Activated B cell treated with CpG ODN at 0.5 μM for 24 hours (primary cell): ENCODE results near the gene ZNF528. TPM values are rescaled to one million over a fixed set of nuclear protein-coding genes. Genes with fewer than 3 reads are reported as not detected.

Experiments
- ATAC-seq: fragments of 200-7000 bp; cut with Tn5 transposase; one replicate; pipeline ENCODE4 v1.10.0; 2021; ENCODE audit warnings: low read depth, mild to moderate bottlenecking, moderate library complexity
- CTCF ChIA-PET: fragments of 350-600 bp; sonication (Branson Sonifier 250); formaldehyde crosslinking; loops from one replicate; lab custom pipeline; 2021; ENCODE audit warnings: antibody characterized with exemption; lab: Charles Lee
- POLR2A ChIA-PET: fragments of 350-600 bp; sonication (Branson Sonifier 250); formaldehyde crosslinking; loops from one replicate; lab custom pipeline; 2021; ENCODE audit warnings: antibody characterized with exemption; lab: Charles Lee
- DNase-seq: peaks from one replicate; pipeline ENCODE4 v3.0.0; 2022
- H3K27ac Mint-ChIP-seq: one replicate; pipeline ENCODE4 v1.8.0; 2020; ENCODE audit warnings: mixed read lengths
- H3K27me3 Mint-ChIP-seq: one replicate; pipeline ENCODE4 v1.8.0; 2021; ENCODE audit warnings: mixed read lengths
- H3K36me3 Mint-ChIP-seq: one replicate; pipeline ENCODE4 v1.8.0; 2021; ENCODE audit warnings: low read depth, mixed read lengths
- H3K4me1 Mint-ChIP-seq: one replicate; pipeline ENCODE4 v1.8.0; 2021; ENCODE audit warnings: mixed read lengths
- H3K4me3 Mint-ChIP-seq: one replicate; pipeline ENCODE4 v1.8.0; 2020; ENCODE audit warnings: mild to moderate bottlenecking, mixed read lengths
- H3K9me3 Mint-ChIP-seq: one replicate; pipeline ENCODE4 v1.8.0; 2020; ENCODE audit warnings: mixed read lengths
- intact Hi-C: fragments of 100-400 bp; cut with micrococcal nuclease; formaldehyde crosslinking; loops from one replicate; pipeline ENCODE4 v1.15.1; 2024
- total RNA-seq: library from RNA; stranded (reverse); gene quantifications from 2 replicates; pipeline ENCODE4 v1.2.3, GENCODE V29; 2022
- TF ChIP-seq, protein P1 (sequence below): fragments of 200-600 bp; IDR thresholded peaks from one replicate; pipeline ENCODE4 v1.8.0; 2022; ENCODE audit warnings: antibody characterized with exemption, mild to moderate bottlenecking

ZNF528 gene
- total RNA-seq, 1 donor from 2014 or later, result 40.3 TPM

DNA sequence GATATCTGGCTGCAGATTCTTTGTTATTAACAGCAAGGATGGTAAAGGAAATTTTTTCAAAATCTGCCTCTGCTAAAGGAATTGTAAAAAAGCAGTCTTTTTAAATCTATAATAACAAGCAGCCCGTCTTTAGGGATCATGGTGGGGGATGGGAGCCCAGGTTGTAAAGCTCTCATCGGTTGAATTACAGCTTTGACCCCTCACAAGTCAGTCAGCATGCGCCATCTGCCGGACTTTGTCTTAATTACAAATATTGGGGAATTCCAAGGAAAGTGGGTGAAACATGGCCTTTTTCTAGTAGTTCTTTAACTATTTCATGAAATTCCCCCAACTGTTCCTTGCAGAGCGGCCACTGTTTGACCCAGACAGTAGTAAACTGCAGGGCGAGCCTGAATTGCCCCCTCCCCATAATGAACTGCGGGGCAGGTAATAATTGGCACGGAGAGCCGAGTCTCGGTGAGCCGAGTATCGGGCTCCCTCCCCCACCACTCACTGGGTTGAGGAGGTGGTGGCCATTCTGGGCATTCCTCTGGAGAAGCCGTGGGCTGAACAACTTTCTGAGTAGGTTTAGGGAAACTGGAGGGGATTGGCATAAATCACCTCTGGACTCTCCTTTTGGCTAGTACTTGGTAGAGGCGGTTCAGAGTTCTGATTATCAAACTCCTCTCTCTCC lies 67.3 kb downstream of the ZNF528 start:
- ATAC-seq, result no peak
- Mint-ChIP-seq H3K27me3 (no peaks in the 10 kb centered on the region), H3K4me1 (no peaks in the 10 kb centered on the region), H3K27ac (no peak overlapping the region), H3K9me3 (peaks cover 65% of the 10 kb centered on the region), H3K36me3 (peaks cover 62% of the 10 kb centered on the region), H3K4me3 (no peak overlapping the region)
- TF ChIP-seq, protein P1, sequence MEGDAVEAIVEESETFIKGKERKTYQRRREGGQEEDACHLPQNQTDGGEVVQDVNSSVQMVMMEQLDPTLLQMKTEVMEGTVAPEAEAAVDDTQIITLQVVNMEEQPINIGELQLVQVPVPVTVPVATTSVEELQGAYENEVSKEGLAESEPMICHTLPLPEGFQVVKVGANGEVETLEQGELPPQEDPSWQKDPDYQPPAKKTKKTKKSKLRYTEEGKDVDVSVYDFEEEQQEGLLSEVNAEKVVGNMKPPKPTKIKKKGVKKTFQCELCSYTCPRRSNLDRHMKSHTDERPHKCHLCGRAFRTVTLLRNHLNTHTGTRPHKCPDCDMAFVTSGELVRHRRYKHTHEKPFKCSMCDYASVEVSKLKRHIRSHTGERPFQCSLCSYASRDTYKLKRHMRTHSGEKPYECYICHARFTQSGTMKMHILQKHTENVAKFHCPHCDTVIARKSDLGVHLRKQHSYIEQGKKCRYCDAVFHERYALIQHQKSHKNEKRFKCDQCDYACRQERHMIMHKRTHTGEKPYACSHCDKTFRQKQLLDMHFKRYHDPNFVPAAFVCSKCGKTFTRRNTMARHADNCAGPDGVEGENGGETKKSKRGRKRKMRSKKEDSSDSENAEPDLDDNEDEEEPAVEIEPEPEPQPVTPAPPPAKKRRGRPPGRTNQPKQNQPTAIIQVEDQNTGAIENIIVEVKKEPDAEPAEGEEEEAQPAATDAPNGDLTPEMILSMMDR, result no peak
- ChIA-PET CTCF (no interaction called here), POLR2A (no interaction called here)
- intact Hi-C loops, result no loop called here
- DNase-seq, result no peak

Other genes starting within 250 kb of the ZNF528 start
- gene ZNF836, start 226.2 kb upstream of the ZNF528 start, total RNA-seq, result 27.4 and 28.0 TPM in 2 replicates
- 244 and 245 TPM in 2 replicates for gene PPP2R1A, start 207.8 kb upstream of the ZNF528 start, total RNA-seq
- 33.0 and 35.0 TPM in 2 replicates for gene ZNF766, start 128.3 kb upstream of the ZNF528 start, total RNA-seq
- gene ZNF480, start 100.7 kb upstream of the ZNF528 start, total RNA-seq, result 24.0 and 25.5 TPM in 2 replicates
- 1.1 and 2.0 TPM in 2 replicates for gene ZNF610, start 61.6 kb upstream of the ZNF528 start, total RNA-seq
- gene ZNF880, start 27.9 kb upstream of the ZNF528 start, total RNA-seq, result 28.0 and 29.5 TPM in 2 replicates
- gene ZNF534, start 31.3 kb downstream of the ZNF528 start, total RNA-seq, result 0.16 TPM in 1 of 2 replicates, not detected in the other
- 2.6 and 2.8 TPM in 2 replicates for gene ZNF578, start 55.7 kb downstream of the ZNF528 start, total RNA-seq
- 31.1 and 33.7 TPM in 2 replicates for gene ZNF808, start 129.8 kb downstream of the ZNF528 start, total RNA-seq
- gene ZNF701, start 172.4 kb downstream of the ZNF528 start, total RNA-seq, result 30.6 and 32.7 TPM in 2 replicates
- gene ZNF83, start 240.5 kb downstream of the ZNF528 start, total RNA-seq, result 42.3 and 49.4 TPM in 2 replicates